SK-N-MC (cell line): ENCODE data around the gene DLL1.

Experiments
- DNase-seq: peaks from one replicate; pipeline ENCODE4 v3.0.0-alpha.2; 2011; ENCODE audit warnings: low read depth, low spot score
- H3K27ac ChIP-seq: fragments of 200-600 bp; sonication (generic); 2 replicates; pipeline ENCODE4 v1.5.1; 2016; ENCODE audit warnings: mixed run types
- H3K36me3 ChIP-seq: fragments of 200-600 bp; sonication (generic); 2 replicates; pipeline ENCODE4 v1.6.1; 2017; ENCODE audit warnings: antibody characterized with exemption, low read length, mixed read lengths; ENCODE audit not compliant: insufficient read depth
- H3K4me3 ChIP-seq: fragments of 200-600 bp; sonication (generic); 2 replicates; pipeline ENCODE4 v1.5.1; 2016
- H3K9ac ChIP-seq: fragments of 200-600 bp; sonication (generic); 2 replicates; pipeline ENCODE4 v1.8.0; 2017; ENCODE audit warnings: mixed run types, mixed read lengths; ENCODE audit not compliant: insufficient read length
- H3K9me3 ChIP-seq: fragments of 200-600 bp; sonication (generic); 2 replicates; pipeline ENCODE4 v1.6.1; 2017; ENCODE audit warnings: low read depth, mild to moderate bottlenecking, antibody characterized with exemption, low read length, moderate library complexity, mixed read lengths
- EZH2 ChIP-seq: fragments of 200-600 bp; sonication (generic); IDR thresholded peaks from one replicate; pipeline ENCODE4 v1.6.1; 2017; ENCODE audit warnings: antibody characterized with exemption
- FOXP2 ChIP-seq: optimal IDR thresholded peaks from 2 replicates; pipeline ENCODE3; 2011; ENCODE audit warnings: mild to moderate bottlenecking, moderate library complexity; ENCODE audit not compliant: insufficient read depth; ENCODE audit errors: extremely low read length, control extremely low read depth
- POLR2AphosphoS5 ChIP-seq: IDR thresholded peaks from 2 replicates; pipeline ENCODE4 v1.6.1; 2012; ENCODE audit warnings: mild to moderate bottlenecking, low read depth, low read length, borderline replicate concordance

The DLL1 gene

DNA sequence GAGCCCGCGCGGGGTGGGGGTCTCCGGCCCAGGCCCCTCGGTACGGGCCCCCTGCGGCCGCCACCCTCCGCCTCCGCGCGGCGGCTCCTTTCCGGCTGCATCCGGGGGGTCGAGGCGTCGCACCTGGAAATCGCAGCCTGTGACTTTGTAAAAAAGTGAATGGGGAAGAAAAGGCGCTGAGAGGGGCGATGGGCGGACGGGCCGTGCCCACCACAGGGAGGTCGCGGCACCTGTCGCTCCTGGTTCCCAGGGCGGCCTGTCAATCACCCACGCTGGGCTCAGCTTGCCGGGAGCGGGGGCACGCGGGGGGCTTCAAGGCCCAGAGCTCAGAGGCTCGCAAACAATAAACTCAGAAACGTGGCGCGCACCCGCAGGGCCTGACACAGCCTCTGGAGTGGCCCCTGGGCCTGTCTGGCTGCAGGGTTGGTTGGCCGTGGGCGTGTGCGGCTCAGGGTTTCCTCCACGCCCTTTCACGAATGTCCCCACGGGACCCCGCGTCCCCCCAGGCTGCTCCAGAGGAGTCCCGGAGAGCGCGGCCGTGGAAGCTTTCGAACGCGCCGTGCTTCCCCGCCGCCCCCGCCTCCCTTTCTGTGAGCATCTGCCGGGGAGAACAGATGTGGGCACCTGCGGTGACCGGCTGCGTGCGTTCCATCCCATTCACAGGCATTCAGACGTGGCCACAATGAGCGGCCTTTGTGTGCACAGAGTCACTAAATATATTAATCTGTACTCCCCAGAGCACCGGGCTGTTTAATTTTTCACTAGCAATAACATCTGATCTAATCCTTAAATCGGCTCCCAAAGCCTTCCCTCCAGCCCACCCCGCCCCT is 6.1 kb upstream of the DLL1 start:
- TF ChIP-seq EZH2 (no peak), FOXP2 (no peak), POLR2AphosphoS5 (no peak)
- no peaks in the 10 kb centered on the region for H3K36me3 ChIP-seq
- no peak for DNase-seq
- H3K27ac ChIP-seq = no peak overlapping the region
- no peak overlapping the region for H3K4me3 ChIP-seq
- no peak overlapping the region for H3K9ac ChIP-seq
- H3K9me3 ChIP-seq = no peaks in the 10 kb centered on the region

GRCh38 chr6:170296423-170296745 is 5.5 kb upstream of the DLL1 start:
- TF ChIP-seq POLR2AphosphoS5 = no peak
- no peak for TF ChIP-seq EZH2
- no peak for DNase-seq
- Histone ChIP-seq H3K9ac (no peak overlapping the region), H3K9me3 (no peaks in the 10 kb centered on the region), H3K36me3 (no peaks in the 10 kb centered on the region), H3K4me3 (peak overlapping the region; percentile 68), H3K27ac (no peak overlapping the region)

- Histone ChIP-seq H3K9ac (peak overlapping the region; percentile 39), H3K36me3 (no peaks in the 10 kb centered on the region), H3K9me3 (no peaks in the 10 kb centered on the region), H3K4me3 (peak overlapping the region; percentile 68), H3K27ac (no peak overlapping the region)
- TF ChIP-seq EZH2 (no peak), FOXP2 (no peak), POLR2AphosphoS5 (no peak)
- no peak for DNase-seq
Observed at GRCh38 chr6:170295510-170296422, 4.9 kb upstream of the DLL1 start.

- H3K27ac ChIP-seq = no peak overlapping the region
- TF ChIP-seq EZH2 (peak; percentile 77), POLR2AphosphoS5 (no peak)
- no peak for DNase-seq
- H3K36me3 ChIP-seq = no peaks in the 10 kb centered on the region
- peak overlapping the region; percentile 39 for H3K9ac ChIP-seq
- H3K9me3 ChIP-seq = no peaks in the 10 kb centered on the region
- H3K4me3 ChIP-seq = peak overlapping the region; percentile 68
Observed at GRCh38 chr6:170294813-170295509, 4.1 kb upstream of the DLL1 start.

DNA sequence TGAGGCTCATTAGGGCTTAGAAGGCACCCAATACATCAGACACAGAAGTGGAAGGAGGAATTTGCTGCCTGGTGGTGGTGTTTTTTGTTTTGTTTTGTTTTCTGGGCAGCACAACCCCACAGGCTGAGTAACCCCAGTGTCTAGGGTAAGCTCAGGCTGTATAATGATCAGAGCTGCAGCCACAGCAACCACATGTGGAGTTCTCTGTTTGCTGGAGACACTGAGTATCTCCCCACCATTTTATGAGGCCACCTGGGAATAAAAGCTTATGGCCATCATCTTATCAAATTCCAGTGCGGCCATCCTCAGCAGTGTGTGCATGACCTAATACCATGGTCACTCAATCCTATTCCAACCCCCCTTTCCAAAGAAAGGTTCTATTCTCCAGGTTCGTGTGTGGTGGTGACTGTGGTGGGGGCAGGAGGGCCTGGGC is 3.4 kb upstream of the DLL1 start:
- no peak overlapping the region for H3K27ac ChIP-seq
- DNase-seq = no peak

GRCh38 chr6:170293341-170294231 is 2.7 kb upstream of the DLL1 start:
- Histone ChIP-seq H3K27ac (no peak overlapping the region), H3K9me3 (no peaks in the 10 kb centered on the region), H3K36me3 (no peaks in the 10 kb centered on the region), H3K4me3 (peak overlapping the region; percentile 48; the same call in 1 of the 2 replicates), H3K9ac (no peak overlapping the region)
- TF ChIP-seq FOXP2 = no peak
- no peak for TF ChIP-seq POLR2AphosphoS5
- TF ChIP-seq EZH2 = peak; percentile 31
- DNase-seq = no peak

More for the DNA sequence above, 3.4 kb upstream of the DLL1 start:
- TF ChIP-seq POLR2AphosphoS5 (no peak), EZH2 (no peak), FOXP2 (no peak)
- no peak overlapping the region for H3K4me3 ChIP-seq
- H3K9ac ChIP-seq = no peak overlapping the region
- H3K9me3 ChIP-seq = no peaks in the 10 kb centered on the region
- H3K36me3 ChIP-seq = no peaks in the 10 kb centered on the region

- Histone ChIP-seq H3K9me3 (no peaks in the 10 kb centered on the region), H3K36me3 (no peaks in the 10 kb centered on the region), H3K4me3 (peak overlapping the region; percentile 48; the same call in 1 of the 2 replicates), H3K9ac (no peak overlapping the region), H3K27ac (no peak overlapping the region)
- DNase-seq = no peak
- TF ChIP-seq FOXP2 = no peak
- TF ChIP-seq EZH2 = no peak
- no peak for TF ChIP-seq POLR2AphosphoS5
Observed at GRCh38 chr6:170292407-170293158, 1.7 kb upstream of the DLL1 start.
